HepG2 (cell line): Measurements from ENCODE around the gene ADGRG1. TPM values are rescaled to one million over a fixed set of nuclear protein-coding genes. Genes with fewer than 3 reads are reported as not detected.

Source experiments
- ARNT ChIP-seq: fragments of 450-650 bp; IDR thresholded peaks from 2 replicates; pipeline ENCODE4 v1.6.1; 2017
- CCDC6 ChIP-seq: sonication (generic); formaldehyde crosslinking; IDR thresholded peaks from 2 replicates; pipeline ENCODE4 v1.8.1; 2022; ENCODE audit warnings: mild to moderate bottlenecking, missing genetic modification reagents, moderate library complexity
- FOXC1 ChIP-seq: sonication (generic); formaldehyde crosslinking; IDR thresholded peaks from 2 replicates; pipeline ENCODE4 v1.8.0; 2022; ENCODE audit warnings: mild to moderate bottlenecking, missing genetic modification reagents, borderline replicate concordance
- NRL ChIP-seq: sonication (generic); formaldehyde crosslinking; IDR thresholded peaks from 2 replicates; pipeline ENCODE4 v1.5.0; 2020; ENCODE audit warnings: missing genetic modification reagents, mild to moderate bottlenecking, moderate library complexity, borderline replicate concordance
- PHF8 ChIP-seq: sonication (generic); formaldehyde crosslinking; IDR thresholded peaks from 2 replicates; pipeline ENCODE4 v1.5.0; 2020; ENCODE audit warnings: missing genetic modification reagents
- RARA ChIP-seq: IDR thresholded peaks from 2 replicates; pipeline ENCODE4 v1.6.1; 2016; ENCODE audit warnings: missing genetic modification reagents, missing compliant biosample characterization
- RBM22 ChIP-seq: fragments of 200-400 bp; formaldehyde crosslinking; optimal IDR thresholded peaks from 2 replicates; pipeline ENCODE3; 2017; ENCODE audit warnings: mild to moderate bottlenecking, low read length, moderate library complexity
- RCOR2 ChIP-seq: IDR thresholded peaks from 2 replicates; pipeline ENCODE4 v1.6.1; 2016; ENCODE audit warnings: missing biosample characterization, missing genetic modification reagents
- REL ChIP-seq: sonication (generic); formaldehyde crosslinking; conservative IDR thresholded peaks from 2 replicates; pipeline ENCODE4 v1.8.0; 2022; ENCODE audit warnings: mild to moderate bottlenecking, missing genetic modification reagents, moderate library complexity
- TCF7 ChIP-seq: sonication (generic); IDR thresholded peaks from 2 replicates; pipeline ENCODE4 v1.6.1; 2016; ENCODE audit warnings: antibody characterized with exemption, low read depth
- TSC22D2 ChIP-seq: sonication (generic); formaldehyde crosslinking; IDR thresholded peaks from 2 replicates; pipeline ENCODE4 v1.5.1; 2020; ENCODE audit warnings: missing genetic modification reagents, mild to moderate bottlenecking, borderline replicate concordance
- ZNF44 ChIP-seq: sonication (generic); formaldehyde crosslinking; IDR thresholded peaks from 2 replicates; pipeline ENCODE4 v1.5.1; 2020; ENCODE audit warnings: mild to moderate bottlenecking, missing genetic modification reagents
- ZNF589 ChIP-seq: sonication (generic); formaldehyde crosslinking; conservative IDR thresholded peaks from 2 replicates; pipeline ENCODE4 v1.8.0; 2022; ENCODE audit warnings: mild to moderate bottlenecking, moderate library complexity, missing genetic modification reagents
- ZNF878 ChIP-seq: sonication (generic); formaldehyde crosslinking; IDR thresholded peaks from 2 replicates; pipeline ENCODE4 v1.8.1; 2023; ENCODE audit warnings: mild to moderate bottlenecking, missing genetic modification reagents, moderate library complexity
- ZSCAN25 ChIP-seq: sonication (generic); formaldehyde crosslinking; IDR thresholded peaks from 2 replicates; pipeline ENCODE4 v1.8.0; 2022; ENCODE audit warnings: mild to moderate bottlenecking, missing genetic modification reagents
- polyA plus RNA-seq, 8 experiments: library from polyadenylated mRNA; depleted of rRNA in 3 of 8; stranded (reverse) in 7 of 8; unstranded in 1 of 8; fragments of >200 nt; fragmentation: Illumina TruSeq in 4 of 8; extraction: Trizol in 4 of 8; gene quantifications; 2 replicates each; pipeline versions ENCODE4 v1.2.1 to v1.2.3, GENCODE V29; 2011 to 2016; ENCODE audit warnings: low read depth in 4 of 8, missing spikeins in 1 of 8, mixed read lengths in 1 of 8; ENCODE audit not compliant: insufficient read depth in 1 of 8
- total RNA-seq, 5 experiments: library from RNA; depleted of rRNA; stranded (reverse); fragments of >200 nt; fragmentation: Illumina TruSeq; extraction: Trizol; gene quantifications; 2 replicates each; pipeline ENCODE4 v1.2.3, GENCODE V29; 2016; ENCODE audit warnings: low read depth in 1 of 5
- TF ChIP-seq, protein P1 (sequence below): sonication (generic); formaldehyde crosslinking; IDR thresholded peaks from 2 replicates; pipeline ENCODE4 v1.9.0; 2021; ENCODE audit warnings: missing genetic modification reagents, mild to moderate bottlenecking, borderline replicate concordance
- TF ChIP-seq, protein P2 (sequence below): sonication (generic); formaldehyde crosslinking; IDR thresholded peaks from 2 replicates; pipeline ENCODE4 v1.5.0; 2020; ENCODE audit warnings: mild to moderate bottlenecking, missing genetic modification reagents
- TF ChIP-seq, protein P3 (sequence below): sonication (generic); formaldehyde crosslinking; IDR thresholded peaks from 2 replicates; pipeline ENCODE4 v1.5.1; 2020; ENCODE audit warnings: missing genetic modification reagents, mild to moderate bottlenecking, borderline replicate concordance
- TF ChIP-seq, protein P4 (sequence below): sonication (generic); formaldehyde crosslinking; IDR thresholded peaks from 2 replicates; pipeline ENCODE4 v1.5.0; 2020; ENCODE audit warnings: missing genetic modification reagents
- TF ChIP-seq, protein P5 (sequence below): sonication (generic); formaldehyde crosslinking; IDR thresholded peaks from 2 replicates; pipeline ENCODE4 v1.4.0; 2020; ENCODE audit warnings: mild to moderate bottlenecking, missing genetic modification reagents

Gene ADGRG1
- total and polyA plus RNA-seq, 2 of the 13 experiments (the other 11 are each of a cell fraction or from before 2014, with no cell fraction given), result 2.7 to 5.9 TPM

DNA sequence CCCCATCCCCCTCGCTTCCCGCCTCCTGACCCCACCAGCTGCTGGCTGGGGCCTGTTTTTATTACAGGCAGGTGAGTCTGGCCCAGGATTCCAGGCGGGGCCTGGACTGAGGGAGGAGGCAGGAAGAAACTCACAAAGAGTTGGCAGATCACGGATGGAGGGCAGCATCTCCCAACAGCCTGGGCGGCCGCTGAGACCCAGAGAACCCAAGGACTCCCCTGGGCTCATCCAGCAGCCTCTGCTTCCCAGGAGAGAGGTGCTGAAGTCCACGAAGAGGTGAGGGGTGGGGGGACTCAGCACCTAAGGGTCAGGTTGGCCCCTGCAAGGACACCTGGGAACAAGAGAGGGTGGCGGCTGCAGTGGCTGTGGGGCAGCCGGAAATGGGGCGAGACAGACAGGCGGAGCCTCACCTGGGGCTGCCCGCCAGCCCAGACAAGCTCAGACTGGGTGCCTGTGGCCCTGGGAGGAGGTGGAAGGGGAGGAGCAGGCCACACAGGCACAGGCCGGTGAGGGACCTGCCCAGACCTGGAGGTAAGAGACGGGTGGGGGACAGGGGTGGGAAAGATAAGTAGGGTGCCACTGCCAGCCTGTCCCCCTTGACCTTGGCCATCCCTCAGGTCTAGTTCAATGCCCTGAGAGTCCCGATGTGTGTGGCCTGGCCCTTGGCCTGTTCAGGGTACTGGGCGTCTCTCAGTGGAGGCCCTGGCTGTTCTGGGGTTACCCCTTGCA is 8.7 kb upstream of the ADGRG1 start (continued):
- TF ChIP-seq REL (CRISPR knock-in tag) (no peak), ZSCAN25 (CRISPR knock-in tag) (peak; percentile 80; the same call in 1 of the 2 replicates), NRL (peak; percentile 84), ZNF44 (CRISPR knock-in tag) (no peak), RCOR2 (CRISPR knock-in tag) (0 out of 2 replicates have a peak, but pooled peaks have one; percentile 22), RBM22 (no peak), ZNF878 (CRISPR knock-in tag) (no peak), CCDC6 (peak; percentile 68; the same call in 1 of the 2 replicates), TSC22D2 (no peak), ARNT (no peak), FOXC1 (CRISPR knock-in tag) (no peak), RARA (CRISPR knock-in tag) (0 out of 2 replicates have a peak, but pooled peaks have one; percentile 5), PHF8 (CRISPR knock-in tag) (no peak), TCF7 (no peak), ZNF589 (CRISPR knock-in tag) (no peak)
- TF ChIP-seq, protein P1, sequence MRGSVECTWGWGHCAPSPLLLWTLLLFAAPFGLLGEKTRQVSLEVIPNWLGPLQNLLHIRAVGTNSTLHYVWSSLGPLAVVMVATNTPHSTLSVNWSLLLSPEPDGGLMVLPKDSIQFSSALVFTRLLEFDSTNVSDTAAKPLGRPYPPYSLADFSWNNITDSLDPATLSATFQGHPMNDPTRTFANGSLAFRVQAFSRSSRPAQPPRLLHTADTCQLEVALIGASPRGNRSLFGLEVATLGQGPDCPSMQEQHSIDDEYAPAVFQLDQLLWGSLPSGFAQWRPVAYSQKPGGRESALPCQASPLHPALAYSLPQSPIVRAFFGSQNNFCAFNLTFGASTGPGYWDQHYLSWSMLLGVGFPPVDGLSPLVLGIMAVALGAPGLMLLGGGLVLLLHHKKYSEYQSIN (CRISPR knock-in tag), result no peak
- TF ChIP-seq, protein P2, sequence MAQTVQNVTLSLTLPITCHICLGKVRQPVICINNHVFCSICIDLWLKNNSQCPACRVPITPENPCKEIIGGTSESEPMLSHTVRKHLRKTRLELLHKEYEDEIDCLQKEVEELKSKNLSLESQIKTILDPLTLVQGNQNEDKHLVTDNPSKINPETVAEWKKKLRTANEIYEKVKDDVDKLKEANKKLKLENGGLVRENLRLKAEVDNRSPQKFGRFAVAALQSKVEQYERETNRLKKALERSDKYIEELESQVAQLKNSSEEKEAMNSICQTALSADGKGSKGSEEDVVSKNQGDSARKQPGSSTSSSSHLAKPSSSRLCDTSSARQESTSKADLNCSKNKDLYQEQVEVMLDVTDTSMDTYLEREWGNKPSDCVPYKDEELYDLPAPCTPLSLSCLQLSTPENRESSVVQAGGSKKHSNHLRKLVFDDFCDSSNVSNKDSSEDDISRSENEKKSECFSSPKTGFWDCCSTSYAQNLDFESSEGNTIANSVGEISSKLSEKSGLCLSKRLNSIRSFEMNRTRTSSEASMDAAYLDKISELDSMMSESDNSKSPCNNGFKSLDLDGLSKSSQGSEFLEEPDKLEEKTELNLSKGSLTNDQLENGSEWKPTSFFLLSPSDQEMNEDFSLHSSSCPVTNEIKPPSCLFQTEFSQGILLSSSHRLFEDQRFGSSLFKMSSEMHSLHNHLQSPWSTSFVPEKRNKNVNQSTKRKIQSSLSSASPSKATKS (CRISPR knock-in tag), result no peak
- TF ChIP-seq, protein P3, sequence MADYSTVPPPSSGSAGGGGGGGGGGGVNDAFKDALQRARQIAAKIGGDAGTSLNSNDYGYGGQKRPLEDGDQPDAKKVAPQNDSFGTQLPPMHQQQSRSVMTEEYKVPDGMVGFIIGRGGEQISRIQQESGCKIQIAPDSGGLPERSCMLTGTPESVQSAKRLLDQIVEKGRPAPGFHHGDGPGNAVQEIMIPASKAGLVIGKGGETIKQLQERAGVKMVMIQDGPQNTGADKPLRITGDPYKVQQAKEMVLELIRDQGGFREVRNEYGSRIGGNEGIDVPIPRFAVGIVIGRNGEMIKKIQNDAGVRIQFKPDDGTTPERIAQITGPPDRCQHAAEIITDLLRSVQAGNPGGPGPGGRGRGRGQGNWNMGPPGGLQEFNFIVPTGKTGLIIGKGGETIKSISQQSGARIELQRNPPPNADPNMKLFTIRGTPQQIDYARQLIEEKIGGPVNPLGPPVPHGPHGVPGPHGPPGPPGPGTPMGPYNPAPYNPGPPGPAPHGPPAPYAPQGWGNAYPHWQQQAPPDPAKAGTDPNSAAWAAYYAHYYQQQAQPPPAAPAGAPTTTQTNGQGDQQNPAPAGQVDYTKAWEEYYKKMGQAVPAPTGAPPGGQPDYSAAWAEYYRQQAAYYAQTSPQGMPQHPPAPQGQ (CRISPR knock-in tag), result no peak
- TF ChIP-seq, protein P4, sequence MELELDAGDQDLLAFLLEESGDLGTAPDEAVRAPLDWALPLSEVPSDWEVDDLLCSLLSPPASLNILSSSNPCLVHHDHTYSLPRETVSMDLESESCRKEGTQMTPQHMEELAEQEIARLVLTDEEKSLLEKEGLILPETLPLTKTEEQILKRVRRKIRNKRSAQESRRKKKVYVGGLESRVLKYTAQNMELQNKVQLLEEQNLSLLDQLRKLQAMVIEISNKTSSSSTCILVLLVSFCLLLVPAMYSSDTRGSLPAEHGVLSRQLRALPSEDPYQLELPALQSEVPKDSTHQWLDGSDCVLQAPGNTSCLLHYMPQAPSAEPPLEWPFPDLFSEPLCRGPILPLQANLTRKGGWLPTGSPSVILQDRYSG (CRISPR knock-in tag), result no peak
- TF ChIP-seq, protein P5, sequence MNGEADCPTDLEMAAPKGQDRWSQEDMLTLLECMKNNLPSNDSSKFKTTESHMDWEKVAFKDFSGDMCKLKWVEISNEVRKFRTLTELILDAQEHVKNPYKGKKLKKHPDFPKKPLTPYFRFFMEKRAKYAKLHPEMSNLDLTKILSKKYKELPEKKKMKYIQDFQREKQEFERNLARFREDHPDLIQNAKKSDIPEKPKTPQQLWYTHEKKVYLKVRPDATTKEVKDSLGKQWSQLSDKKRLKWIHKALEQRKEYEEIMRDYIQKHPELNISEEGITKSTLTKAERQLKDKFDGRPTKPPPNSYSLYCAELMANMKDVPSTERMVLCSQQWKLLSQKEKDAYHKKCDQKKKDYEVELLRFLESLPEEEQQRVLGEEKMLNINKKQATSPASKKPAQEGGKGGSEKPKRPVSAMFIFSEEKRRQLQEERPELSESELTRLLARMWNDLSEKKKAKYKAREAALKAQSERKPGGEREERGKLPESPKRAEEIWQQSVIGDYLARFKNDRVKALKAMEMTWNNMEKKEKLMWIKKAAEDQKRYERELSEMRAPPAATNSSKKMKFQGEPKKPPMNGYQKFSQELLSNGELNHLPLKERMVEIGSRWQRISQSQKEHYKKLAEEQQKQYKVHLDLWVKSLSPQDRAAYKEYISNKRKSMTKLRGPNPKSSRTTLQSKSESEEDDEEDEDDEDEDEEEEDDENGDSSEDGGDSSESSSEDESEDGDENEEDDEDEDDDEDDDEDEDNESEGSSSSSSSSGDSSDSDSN (CRISPR knock-in tag), result peak; percentile 56; the same call in 1 of the 2 replicates
